ENCODE results near the gene KCNJ10.
"Not testable (repeated sequence)": the region's sequence is repeated elsewhere in the genome, so short reads cannot be mapped to it uniquely, and the experiment has no call there.

KCNJ10 gene

DNA sequence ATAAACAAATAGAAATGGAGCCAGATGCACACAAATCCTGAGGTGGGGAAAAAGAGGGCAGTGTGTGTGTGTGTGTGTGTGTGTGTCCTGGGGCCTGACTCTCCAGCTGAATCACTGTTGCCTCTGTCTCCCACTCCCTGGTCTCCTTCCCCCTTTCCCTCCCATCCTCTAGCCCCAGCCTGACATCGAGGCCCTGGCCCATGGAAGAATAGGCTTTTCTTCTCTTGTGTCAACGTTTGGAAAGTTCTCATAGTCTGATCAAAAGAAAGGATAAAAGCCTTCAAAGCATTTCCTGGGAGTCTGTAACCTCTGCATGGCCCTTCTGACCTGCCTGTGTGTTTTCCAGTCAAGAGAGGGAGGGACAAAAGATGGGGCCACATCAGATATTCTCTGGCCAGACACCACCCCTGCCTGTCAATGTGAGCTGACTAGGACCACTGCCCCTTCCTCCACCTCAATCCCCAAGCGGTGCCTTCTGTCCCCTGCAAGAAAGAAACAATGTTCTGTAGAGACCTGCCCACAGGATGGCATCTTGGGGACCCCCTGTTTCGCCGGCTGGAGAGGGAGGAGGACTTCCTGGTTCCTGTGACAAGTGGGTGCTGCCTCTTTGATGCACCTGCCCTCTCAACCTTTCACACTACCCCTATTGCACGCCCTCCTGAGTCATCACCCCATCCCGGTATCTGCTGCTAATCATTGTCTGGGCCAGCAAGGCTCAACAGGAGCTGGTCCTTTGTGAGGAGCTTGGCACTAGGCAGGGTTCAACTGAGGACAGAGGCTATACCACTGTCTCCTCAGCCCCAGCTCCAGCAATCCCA lies 16.2 kb downstream of the KCNJ10 start:
- no peak for DNase-seq

DNA sequence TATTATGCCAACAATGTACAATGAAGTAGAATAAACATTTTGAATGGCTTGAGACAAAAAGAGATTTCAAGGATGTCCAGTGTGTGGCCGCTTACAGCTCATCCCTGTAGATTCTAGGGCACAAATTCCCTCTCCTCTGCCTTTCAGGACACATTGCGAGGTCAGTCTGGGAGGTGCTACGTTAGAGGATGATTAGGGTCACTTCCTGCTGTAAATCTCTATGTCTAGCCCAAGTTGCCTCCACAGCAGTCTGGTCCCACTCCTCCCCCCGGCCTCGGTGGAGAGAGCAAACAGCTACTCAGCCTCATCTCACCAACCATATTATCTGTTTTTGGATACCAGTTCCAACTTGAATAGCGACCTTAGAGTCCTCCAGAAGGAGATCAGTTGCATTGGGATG lies 17.0 kb downstream of the KCNJ10 start:
- DNase-seq, result no peak

DNA sequence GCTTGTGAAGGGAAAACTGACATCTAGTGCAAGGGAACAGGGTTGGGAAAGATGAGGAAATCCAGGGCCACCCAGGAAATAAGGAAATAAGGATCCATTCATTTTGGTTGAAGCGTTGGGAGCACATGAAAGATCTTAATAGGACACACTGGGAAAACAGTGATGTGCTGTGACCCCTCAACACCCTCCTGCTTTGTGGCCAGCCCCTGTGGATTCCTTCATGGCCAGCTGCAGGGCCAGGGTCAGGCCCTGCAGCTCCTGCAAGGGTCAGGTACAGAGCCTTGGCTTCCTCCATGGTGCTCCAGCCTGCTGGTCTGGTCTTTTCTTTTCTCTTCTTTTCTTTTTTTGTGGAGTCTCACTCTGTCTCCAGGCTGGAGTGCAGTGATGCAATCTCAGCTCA lies 19.3 kb downstream of the KCNJ10 start:
- no peak for DNase-seq

DNA sequence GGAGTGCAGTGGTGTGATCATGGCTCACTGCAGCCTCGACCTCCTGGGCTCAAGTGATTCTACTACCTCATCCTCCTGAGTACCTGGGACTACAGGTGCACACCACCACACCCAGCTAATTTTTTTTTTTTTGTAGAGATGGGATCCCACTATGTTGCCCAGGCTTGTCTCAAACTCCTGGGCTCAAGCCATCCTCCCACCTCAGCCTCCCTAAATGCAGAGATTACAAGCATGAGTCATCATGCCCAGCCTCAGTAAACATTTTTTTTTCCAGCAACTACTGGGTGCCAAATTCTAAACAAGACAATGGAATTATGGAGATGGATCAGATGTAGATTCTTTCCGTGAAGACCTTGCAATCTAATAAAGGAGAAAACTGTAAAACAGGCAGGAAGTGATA lies 19.8 kb downstream of the KCNJ10 start:
- DNase-seq, result not testable (repeated sequence)

DNA sequence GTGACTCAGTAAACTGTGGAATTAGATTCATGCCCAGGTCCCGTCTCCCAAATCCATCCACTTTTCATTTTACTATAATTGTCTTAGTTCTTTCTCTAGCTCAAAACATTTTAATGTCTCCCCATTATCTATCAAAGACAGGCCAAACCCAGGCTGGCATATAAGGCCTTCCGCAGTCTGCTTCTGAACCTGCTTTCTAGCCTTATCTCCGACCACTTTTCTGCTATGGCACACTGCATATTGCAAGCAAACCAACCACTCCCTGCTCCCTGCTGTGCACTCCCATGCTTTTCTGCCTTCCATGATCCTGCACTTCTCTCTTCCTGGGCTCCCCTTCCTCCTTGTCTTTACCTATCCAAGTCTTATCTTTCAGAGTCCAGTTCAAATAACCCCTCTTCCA lies 20.9 kb downstream of the KCNJ10 start:
- DNase-seq, result no peak

DNA sequence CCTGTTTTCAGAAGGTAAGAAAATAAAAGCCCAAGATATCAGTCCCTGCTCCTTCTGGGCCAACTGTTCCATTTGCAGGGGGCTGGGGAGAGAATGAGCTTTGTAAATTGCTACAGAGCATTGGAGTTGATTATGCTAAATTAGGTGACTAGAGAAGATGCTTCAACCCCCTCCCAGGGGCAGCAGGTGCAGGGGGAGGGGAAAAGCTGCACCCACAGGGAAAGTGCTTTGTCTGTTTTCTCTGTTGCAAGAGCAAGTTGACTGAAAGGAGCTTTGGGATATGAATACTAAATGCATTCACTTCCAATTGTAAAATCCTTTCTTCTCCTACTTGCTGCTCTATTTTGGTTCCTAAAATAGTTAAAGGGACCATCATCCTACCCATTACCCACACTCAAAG lies 21.6 kb downstream of the KCNJ10 start:
- no peak for DNase-seq

DNA sequence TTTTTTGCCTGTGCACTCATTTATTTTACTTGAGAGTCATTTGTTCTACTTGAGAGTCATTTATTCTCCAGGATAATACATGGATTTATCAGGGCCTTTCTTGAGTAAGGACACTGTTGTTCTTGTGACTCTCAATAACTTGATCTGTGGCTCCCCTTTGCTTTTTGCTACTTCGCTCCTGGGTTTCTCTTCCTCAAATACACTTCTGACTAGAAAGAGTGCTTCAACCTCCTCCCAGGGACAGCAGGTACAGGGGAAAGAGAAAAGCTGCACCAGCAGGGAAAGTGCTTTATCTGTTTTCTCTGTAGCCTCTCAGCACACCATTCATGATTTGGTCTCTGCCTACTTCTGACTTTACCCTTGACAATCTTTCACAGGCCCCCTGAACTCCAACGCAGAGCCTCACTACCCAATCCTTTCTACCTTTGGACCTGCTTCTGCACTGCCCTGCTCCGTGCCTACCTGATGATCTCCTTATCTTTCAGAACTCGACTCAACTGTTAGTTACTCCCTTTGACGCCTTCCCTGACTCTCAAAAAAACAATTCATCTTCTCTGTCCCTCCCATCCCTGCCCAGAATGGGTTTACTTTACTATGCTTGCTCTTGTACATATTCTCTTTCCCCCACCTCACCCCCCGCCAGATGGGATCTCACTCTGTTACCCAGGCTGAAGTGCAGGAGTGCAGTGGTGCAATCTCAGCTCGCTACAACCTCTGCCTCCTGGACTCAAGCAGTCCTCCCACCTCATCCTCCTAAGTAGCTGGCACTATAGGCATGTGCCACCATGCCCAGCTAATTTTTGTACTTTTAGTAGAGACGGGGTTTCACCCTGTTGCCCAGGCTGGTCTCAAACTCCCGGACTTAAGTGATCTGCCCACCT lies 22.6 kb downstream of the KCNJ10 start:
- no peak for DNase-seq

DNA sequence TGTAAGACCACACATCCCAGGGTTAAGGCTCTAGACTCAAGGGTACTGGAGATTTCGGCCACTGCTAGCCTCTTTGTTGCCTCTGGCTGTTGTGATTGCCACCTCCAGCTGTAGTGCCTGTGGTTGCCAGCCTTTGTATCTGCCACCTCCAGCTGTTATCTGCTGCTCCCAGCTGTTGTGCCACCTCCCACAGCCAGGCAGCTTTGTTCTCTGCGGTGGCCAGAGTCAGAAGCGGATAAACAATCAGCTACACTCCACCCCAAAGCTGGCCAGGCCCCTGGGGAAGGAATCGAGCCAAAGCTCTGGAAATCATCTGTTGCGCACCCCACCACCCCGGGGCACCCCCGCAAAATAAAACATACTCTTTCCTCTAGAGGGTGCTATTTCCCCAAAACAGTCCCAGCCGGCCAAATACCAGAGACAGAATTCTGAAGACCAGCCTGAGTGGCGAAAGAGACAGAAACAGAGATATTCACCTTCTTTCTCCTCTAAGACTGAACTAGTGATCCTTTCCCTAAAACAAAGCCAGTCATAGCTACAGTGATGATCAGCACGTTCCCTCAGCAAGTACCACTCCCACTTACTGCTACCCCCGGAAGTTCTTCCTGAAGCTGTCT lies 23.4 kb downstream of the KCNJ10 start:
- DNase-seq, result no peak

DNA sequence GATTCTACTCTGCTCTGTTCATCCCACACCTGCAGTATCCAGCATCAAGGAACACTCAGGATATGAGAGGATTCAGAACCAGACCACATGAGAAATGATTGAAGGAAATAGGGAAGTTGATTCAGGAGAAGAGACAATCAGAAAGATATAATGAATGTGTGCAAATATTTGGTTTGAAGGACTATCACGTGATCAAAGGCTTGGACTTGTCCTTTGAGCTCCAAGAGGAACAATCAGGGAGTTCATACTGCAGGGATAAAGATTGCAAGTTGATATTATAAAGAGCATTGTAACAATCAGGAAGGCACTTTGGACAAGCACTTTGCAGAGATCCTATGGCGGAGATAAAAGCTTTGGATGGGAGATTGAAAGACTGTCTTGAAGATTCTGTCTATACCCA lies 24.3 kb downstream of the KCNJ10 start:
- no peak for DNase-seq

DNA sequence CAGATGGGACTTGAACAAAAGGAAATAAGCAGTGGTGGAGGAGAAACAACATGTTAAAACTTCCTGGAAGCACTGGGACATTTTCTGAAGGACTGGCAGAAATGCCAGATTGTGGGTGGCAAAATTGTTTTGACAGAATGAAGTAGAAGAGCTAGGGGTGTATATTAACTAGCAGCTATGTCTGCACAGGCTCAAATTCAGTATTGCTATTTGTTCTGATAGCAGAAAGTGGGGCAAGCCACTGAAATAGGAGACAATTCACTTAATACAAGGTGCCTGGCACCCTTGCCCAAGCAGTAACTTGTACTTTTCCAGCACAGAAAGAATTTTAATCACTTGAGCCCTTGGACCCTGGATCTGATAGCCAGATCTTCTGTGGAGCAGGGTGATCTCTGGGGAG lies 26.4 kb downstream of the KCNJ10 start:
- DNase-seq, result no peak

DNA sequence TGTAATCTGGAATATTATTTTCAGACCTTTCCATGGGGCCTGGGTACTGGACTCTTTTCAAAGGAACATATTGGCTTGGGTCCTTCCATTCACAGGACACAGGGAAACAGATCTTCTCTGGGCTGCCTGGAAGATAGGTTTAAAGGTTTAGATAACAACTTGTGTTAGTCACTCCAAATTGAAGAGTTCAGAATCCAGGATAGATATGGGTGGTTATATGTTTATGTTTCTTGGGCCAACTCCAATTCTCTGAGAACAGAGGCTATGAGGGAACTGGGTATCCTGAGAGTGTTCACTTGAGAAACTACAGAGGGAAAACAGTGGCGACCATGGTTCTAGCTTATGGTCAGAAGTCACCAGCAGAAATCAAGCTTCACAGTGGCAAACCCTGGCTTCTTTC lies 29.5 kb downstream of the KCNJ10 start:
- DNase-seq, result no peak

DNA sequence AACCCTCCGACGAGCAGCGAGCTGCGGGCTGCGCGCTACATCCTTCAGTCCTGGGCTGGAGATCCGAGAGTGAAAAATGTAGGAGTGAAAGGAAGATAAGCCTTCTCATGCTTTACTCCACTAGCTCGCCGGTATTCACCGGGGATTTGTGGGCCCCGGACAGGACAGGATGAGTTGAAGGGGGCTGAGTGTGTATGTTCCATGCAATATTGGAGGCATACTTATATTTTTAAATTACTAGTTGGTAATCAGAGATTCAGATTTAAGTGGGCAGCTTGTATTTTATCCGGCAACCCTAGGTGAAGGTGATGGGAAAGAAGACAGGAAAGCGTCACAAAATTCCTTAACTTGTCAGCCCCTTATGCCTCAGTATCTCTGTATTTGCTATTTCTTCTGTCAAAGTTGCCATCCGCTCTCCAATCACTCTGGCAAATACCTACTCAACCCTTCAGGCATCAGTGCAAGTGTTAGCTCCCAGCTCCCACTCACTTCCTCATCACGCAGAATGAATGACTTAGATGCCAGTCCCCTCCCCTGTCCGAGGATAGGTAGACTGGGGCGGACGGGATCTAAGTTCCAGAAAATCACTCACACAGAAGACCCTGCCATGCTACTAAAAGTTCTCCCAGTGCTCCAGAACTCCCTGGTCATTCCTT lies 37.7 kb downstream of the KCNJ10 start:
- no peak for DNase-seq

DNA sequence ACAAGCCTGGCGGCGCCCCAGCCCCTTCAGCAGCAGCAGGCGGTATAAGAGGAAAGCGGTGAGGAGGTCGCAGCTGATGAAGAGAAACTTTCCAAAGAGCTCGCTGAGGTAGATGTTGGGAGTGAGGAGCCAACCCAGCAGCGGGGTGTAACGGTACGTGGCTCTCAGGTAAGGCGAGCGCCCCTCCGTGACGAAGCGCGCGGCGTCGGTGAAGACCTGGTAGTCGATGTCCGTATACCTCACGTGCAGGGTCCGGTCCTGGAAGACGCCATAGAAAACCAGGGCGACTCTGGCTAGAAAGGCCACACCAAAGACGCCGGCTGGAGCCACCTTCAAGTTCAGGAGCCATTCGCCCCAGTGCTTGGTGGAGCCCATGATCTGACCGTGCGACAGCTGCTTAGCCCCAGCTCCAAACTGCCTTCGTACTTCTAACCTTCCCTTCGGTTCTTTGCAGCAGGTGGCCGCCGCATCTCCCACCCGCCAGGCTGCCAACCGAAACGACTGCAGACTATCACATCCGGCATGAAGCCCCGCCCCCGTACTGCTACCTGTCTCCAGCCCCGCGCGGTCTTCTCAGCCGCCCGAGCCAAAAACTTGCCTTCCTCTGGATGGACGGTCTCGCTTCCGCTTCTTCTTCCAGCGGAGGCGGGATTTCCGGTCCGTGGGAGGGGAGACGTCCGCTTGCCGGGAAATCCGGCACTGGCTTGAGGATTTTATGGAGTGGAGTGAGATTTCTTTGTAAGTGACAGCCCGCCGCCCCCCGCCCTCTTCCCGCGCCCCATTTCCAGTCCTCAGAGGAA lies 38.4 kb downstream of the KCNJ10 start, which contains the start of gene PIGM:
PIGM (minus strand) TSS at position 626 of the 800 bp plus-strand sequence; CDS start at position 375, 251 bp downstream.
- peak; percentile 98 for DNase-seq

DNA sequence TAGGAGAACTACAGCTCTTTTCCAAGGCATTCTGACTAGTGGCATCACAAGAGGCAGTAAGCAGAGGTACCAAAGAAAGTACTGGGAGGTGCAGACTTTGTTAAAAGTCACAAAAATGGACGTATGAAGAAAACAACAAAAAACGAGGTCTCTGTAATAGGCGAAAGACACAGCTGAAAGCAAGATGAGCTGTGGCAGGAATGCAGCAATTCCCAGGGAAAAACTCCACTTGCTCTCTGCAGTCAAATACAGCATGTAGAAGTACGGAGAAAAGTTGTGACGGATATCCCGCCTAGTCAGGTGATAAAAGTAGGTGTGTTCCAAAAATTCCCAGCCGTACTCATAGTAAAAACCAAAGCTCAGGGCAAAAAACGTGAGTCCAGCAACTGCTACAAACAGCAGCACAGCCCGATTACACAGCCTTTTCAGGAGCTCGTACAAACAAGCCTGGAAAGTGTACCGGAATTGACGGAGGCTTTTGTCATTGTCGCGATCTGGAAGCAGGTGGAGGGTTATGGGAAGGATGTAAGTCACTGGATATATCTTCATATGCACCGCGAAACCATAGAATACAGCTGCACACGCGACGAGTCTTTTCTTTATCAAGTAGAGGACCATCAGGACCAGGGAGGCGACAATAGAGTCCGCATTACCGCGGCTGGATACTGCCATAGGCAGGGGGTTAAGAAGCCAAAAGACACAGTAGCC lies 39.1 kb downstream of the KCNJ10 start:
- DNase-seq, result no peak

DNA sequence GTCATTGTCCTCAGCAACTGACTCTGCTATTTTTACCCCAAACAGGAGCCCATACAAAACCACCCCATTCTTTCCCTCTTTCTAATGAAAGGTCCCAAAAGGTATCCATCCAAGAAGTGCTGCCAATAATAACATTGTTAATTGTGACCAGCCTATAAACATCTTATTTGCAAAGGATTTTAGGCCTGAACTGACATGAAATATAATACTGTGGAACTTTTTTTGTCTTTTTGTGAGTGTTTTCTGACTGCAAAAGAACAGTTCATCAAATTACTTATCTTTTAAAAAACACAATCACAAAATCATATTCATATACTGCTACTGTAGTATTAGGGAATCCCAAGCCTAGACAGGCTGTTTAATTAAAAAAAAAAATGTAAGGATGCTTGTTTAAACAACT lies 41.5 kb downstream of the KCNJ10 start:
- DNase-seq, result no peak

DNA sequence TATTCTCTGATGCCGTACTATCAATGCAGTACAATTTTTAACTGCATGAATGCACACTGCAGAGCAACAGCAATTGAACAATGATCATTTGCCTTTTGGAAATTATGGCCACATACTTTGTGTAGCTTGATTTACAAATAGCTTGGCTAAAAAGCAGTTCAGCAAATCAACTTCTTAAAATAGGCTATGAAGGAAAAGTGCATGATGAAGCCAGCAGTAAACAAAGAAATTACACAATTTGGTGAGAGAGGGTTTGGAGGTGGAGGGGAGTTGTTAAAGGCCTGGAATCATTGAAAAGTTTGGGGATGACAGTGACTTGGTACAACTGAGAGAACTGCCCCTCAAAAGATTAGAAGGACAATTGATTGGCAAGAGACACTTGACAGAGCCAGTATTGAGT lies 44.6 kb downstream of the KCNJ10 start:
- no peak for DNase-seq

DNA sequence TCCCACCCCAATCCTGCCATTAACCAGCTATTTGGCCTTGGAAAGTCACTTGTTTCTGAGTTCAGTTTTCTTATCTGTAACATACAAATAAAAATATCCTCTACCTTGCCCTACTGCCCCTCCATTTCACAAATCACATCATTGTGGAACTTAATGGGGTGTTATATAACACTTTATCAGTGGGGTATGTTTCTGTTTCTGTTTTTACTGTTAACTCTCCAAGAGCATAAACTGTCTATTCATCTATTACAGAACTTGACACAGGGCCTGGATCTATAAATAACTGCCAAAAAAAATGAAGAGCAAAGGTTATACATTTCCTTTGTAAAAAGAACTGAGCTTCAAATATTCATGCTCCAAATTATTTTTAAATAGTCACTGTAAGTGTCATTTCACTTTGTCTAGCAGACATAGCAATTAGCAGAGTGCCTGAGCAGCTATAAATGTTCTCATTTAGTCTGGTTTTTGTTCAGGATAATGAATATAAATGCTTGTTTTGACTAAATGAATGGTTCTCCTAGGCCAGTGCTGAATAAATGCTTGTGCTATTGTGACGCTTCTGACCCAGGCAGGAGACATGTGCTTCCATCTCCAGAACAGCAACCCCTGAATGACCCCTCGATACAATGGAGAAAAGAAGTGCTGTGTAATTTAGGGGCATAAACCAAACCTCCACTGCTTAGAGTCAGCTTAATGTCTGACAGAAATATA lies 45.6 kb downstream of the KCNJ10 start:
- no peak for DNase-seq

DNA sequence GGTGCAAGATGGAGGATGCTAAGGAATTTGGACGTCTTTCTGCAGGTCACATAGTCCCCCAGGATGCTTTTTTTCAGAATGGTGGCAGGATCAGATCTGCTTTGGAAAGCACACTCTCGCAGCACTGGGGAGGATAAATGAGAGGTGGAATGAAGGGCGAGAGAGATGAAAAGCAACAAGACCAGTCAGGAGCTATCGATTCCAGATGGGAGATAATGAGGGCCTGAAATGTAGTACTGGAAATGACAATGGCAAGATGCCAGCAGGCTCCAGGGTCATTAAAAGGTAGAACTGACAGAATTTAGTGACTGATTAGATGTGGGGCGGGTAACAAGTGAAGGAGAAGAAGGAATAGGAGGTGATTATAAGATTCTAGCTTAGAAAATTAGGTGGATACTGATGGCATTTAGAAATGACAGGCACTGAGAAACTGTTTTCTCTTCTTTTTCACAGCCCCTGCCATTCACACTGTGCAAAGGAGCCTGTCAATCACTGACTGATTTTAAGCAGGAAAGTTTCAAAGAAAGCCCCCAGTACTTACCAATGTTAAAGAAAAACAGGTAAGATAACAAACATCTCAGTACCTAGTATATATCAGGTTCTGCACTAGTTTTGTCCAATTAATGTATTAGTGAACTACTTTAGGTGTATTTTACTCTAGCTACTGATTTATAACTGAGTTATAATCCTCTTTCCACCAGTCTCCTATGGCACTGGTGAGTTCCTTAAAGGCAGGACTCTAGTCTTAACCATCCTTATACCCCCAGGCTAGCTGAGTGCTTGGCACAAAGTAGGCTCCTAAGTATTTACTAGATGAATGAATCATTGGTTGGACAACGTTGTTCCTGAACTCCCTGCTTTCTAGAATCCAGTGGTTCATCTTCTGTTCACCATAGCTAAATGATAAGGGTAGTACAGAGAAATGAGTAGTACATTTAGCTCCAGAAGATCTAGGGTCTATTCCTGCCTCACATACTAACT lies 47.3 kb downstream of the KCNJ10 start:
- no peak for DNase-seq

DNA sequence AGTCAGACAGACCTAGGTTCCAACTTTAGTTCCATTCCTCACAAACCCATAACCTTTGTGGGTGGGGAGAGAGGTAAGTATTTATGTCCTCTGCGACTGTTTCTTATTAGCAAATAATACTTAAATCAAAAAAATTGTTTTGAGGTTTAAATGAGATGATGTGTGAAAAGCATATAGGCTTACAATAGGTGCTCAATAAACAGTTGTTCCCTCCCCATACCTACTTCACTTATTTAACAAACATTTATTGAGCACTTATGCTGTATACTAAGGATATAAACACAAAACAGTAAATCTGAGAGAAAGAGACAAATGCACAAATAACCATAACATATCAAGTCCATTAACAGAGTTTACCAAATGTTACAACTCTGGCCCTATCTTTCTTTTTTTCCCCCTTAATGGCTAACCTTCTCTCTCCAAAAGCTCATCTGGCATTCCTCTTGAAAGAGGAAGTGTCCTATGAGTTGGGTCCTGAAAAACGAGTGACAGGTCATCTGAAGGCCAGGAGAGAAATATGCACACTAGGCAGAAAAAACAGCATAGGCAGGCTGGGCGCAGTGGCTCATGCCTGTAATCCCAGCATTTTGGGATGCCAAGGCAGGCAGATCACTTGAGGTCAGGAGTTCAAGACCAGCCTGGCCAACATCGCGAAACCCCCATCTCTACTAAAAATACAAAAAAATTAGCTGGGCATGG lies 48.4 kb downstream of the KCNJ10 start:
- DNase-seq, result no peak
